Parathyroid adenoma (tissue), 2 donors: Measurements from ENCODE around the gene RBM42.

ENCODE experiments used
- H2AFZ ChIP-seq: fragments of 300-600 bp; sonication (generic); one replicate; pipeline ENCODE4 v1.7.0; 2017; ENCODE audit warnings: antibody characterized with exemption, mild to moderate bottlenecking
- H3K27ac ChIP-seq: fragments of 300-600 bp; sonication (generic); one replicate; pipeline ENCODE4 v1.7.0; 2017
- H3K27me3 ChIP-seq: fragments of 300-600 bp; sonication (generic); one replicate; pipeline ENCODE4 v1.7.0; 2017; ENCODE audit warnings: low read length; ENCODE audit not compliant: control insufficient read depth, insufficient read depth
- H3K36me3 ChIP-seq: fragments of 300-600 bp; sonication (generic); one replicate; pipeline ENCODE4 v1.7.0; 2017; ENCODE audit warnings: low read length; ENCODE audit not compliant: control insufficient read depth, insufficient read depth
- H3K4me1 ChIP-seq: fragments of 300-600 bp; sonication (generic); one replicate; pipeline ENCODE4 v1.7.0; 2017; ENCODE audit warnings: control low read depth
- H3K4me2 ChIP-seq: fragments of 300-600 bp; sonication (generic); one replicate; pipeline ENCODE4 v1.7.0; 2017; ENCODE audit warnings: low read length
- H3K4me3 ChIP-seq: fragments of 300-600 bp; sonication (generic); one replicate; pipeline ENCODE4 v1.7.0; 2017; ENCODE audit warnings: low read depth, low read length
- H3K79me2 ChIP-seq: fragments of 300-600 bp; sonication (generic); one replicate; pipeline ENCODE4 v1.7.0; 2017; ENCODE audit warnings: control low read depth
- H3K9ac ChIP-seq: fragments of 300-600 bp; sonication (generic); one replicate; pipeline ENCODE4 v1.7.0; 2017; ENCODE audit warnings: mild to moderate bottlenecking
- H3K9me3 ChIP-seq: fragments of 300-600 bp; sonication (generic); one replicate; pipeline ENCODE4 v1.7.0; 2017; ENCODE audit warnings: low read length; ENCODE audit not compliant: control insufficient read depth
- TF ChIP-seq, protein P1 (sequence below): fragments of 300-600 bp; sonication (generic); IDR thresholded peaks from one replicate; pipeline ENCODE4 v1.7.0; 2017; ENCODE audit warnings: antibody characterized with exemption, mild to moderate bottlenecking
- donor health status: primary hyperparathyroidism.

The RBM42 gene

DNA sequence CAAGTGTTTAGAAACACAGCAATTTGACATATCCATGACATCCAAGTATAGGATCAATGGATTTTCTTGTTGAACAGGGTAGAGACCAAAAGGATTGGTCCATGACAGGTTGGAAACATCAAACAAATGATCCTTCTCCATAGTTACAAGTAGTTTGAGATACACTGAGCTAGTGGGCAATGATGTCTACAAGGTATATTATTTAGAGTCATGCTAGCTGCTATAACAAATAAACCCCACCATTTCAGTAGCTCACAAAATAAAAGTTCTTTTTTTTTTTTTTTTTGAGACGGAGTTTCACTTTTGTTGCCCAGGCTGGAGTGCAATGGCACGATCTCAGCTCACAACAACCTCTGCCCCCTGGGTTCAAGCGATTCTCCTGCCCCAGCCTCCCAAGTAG is 21.2 kb upstream of the RBM42 start:
- Histone ChIP-seq H2AFZ (no peak overlapping the region), H3K27ac (no peak overlapping the region), H3K4me1 (no peaks in the 10 kb centered on the region), H3K27me3 (no peaks in the 10 kb centered on the region), H3K4me3 (no peak overlapping the region), H3K79me2 (no peaks in the 10 kb centered on the region), H3K9ac (no peak overlapping the region), H3K9me3 (no peaks in the 10 kb centered on the region), H3K4me2 (no peak overlapping the region), H3K36me3 (no peaks in the 10 kb centered on the region)
- TF ChIP-seq, protein P1, sequence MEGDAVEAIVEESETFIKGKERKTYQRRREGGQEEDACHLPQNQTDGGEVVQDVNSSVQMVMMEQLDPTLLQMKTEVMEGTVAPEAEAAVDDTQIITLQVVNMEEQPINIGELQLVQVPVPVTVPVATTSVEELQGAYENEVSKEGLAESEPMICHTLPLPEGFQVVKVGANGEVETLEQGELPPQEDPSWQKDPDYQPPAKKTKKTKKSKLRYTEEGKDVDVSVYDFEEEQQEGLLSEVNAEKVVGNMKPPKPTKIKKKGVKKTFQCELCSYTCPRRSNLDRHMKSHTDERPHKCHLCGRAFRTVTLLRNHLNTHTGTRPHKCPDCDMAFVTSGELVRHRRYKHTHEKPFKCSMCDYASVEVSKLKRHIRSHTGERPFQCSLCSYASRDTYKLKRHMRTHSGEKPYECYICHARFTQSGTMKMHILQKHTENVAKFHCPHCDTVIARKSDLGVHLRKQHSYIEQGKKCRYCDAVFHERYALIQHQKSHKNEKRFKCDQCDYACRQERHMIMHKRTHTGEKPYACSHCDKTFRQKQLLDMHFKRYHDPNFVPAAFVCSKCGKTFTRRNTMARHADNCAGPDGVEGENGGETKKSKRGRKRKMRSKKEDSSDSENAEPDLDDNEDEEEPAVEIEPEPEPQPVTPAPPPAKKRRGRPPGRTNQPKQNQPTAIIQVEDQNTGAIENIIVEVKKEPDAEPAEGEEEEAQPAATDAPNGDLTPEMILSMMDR, result no peak

DNA sequence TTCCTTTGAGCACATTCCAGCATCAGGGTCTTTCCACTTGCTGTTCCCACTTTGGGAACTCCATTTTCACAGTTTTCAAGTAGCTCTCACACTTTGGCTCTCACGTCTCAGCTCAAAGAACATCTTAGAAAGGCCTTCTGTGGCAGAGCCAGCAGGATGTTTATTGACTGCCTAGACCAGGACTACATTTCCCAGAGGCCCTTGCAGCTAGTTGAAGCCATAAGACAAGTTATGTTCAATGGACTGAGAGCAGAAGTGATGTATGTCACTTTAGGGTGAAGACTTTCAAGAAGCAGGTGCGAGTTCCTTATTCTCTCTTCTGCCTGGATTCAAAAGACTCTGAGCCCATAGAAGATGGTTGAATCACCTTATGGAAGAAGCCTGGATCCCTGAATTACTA is 20.6 kb upstream of the RBM42 start:
- H3K4me3 ChIP-seq, result no peak overlapping the region
- H3K79me2 ChIP-seq, result no peaks in the 10 kb centered on the region
- no peaks in the 10 kb centered on the region for H3K4me1 ChIP-seq
- H3K27ac ChIP-seq, result no peak overlapping the region
- H3K9me3 ChIP-seq, result no peaks in the 10 kb centered on the region
- H2AFZ ChIP-seq, result no peak overlapping the region
- H3K4me2 ChIP-seq, result no peak overlapping the region
- no peak overlapping the region for H3K9ac ChIP-seq
- H3K27me3 ChIP-seq, result no peaks in the 10 kb centered on the region
- TF ChIP-seq, protein P1, result no peak
- no peaks in the 10 kb centered on the region for H3K36me3 ChIP-seq

DNA sequence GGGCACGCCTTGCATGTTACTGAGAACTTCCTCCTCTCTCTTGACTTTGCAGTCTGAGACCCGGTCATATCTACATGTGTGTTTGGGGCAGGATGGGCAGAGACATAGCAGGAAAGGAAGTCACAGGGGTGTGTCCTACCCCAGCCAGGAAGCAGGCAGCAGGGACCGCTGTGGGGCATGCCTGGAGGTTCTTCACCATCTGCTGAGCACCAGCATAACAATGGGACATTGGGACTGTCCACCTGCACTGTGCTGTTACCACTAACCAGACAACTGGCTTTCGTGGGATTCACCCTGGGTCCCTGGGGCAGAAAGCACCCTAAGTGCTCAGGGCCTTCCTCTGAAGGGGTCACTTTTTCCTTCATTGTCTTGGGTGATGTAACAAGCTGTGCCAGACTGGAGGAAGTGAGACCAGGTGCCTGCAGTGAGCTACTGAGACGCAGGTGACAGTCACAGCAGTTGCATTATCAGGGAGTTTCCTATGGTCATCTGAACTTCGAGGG is 18.9 kb upstream of the RBM42 start:
- TF ChIP-seq, protein P1, result no peak
- H2AFZ ChIP-seq, result no peak overlapping the region
- H3K9me3 ChIP-seq, result no peaks in the 10 kb centered on the region
- H3K9ac ChIP-seq, result no peak overlapping the region
- H3K36me3 ChIP-seq, result no peaks in the 10 kb centered on the region
- no peaks in the 10 kb centered on the region for H3K27me3 ChIP-seq
- no peak overlapping the region for H3K4me2 ChIP-seq
- no peak overlapping the region for H3K27ac ChIP-seq
- H3K79me2 ChIP-seq, result no peaks in the 10 kb centered on the region
- no peaks in the 10 kb centered on the region for H3K4me1 ChIP-seq
- H3K4me3 ChIP-seq, result no peak overlapping the region

DNA sequence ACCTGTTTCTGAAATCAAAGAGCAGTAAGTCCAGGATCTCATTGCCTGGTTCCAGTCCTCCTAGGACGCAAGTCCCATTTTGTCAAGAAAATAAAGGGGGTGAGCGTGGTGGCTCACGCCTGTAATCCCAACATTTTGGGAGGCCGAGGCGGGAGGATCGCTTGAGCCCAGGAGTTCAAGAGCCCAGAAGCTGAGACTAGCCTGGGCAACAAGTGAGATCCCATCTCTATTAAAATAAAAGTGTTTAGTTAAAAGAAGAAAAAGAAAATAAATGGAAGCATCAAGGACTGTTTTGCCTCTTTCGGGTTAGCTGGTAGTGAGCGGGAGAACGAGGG is 16.6 kb upstream of the RBM42 start:
- no peaks in the 10 kb centered on the region for H3K79me2 ChIP-seq
- H3K4me2 ChIP-seq, result peak overlapping the region; percentile 96
- no peaks in the 10 kb centered on the region for H3K36me3 ChIP-seq
- H3K9ac ChIP-seq, result no peak overlapping the region
- TF ChIP-seq, protein P1, result no peak
- H3K9me3 ChIP-seq, result no peaks in the 10 kb centered on the region
- peak overlapping the region; percentile 79 for H2AFZ ChIP-seq
- no peaks in the 10 kb centered on the region for H3K27me3 ChIP-seq
- H3K4me1 ChIP-seq, result no peaks in the 10 kb centered on the region
- peak overlapping the region; percentile 68 for H3K4me3 ChIP-seq
- H3K27ac ChIP-seq, result no peak overlapping the region

DNA sequence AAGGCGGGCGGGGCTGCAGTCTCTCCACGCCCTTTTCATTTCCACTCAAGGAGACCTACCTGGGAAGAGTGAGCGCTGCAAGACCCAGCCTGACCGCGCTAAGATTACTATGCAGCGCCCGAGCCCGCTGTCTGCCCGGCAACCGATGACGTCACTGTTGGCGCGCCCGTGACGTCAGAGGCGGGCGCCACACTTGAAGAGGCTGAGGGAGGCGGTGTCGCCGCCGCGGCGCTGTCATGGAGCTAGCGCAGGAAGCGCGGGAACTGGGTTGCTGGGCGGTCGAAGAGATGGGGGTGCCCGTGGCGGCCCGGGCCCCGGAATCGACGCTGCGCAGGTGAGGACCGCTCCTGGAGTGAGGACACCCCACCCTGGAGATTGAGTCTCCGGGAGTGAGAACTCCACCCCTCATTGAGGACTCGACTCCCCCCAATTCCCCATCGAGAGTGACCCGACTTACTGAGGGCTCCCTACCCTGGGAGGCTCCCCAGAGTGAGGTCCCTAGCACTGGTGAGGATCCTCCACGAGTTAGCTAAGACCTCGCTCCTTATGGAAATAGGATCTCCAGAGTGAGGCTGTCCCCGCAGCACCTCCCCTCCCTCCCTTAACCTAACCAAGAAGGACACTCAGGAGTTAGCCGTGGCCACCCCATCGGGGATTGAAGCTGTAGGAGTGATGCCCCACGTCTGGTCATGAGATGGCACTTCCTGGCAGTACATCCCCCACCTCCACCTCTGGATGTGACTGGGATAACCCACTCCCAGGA is 16.1 kb upstream of the RBM42 start, which contains the start of gene HAUS5:
Gene HAUS5 (plus strand): TSS at position 177 of the 763 bp plus-strand sequence. CDS start 60 bp downstream, at position 237.
- H3K27ac ChIP-seq, result peak within 1 kb of the TSS; percentile 36
- no peaks in the 10 kb centered on the region for H3K79me2 ChIP-seq
- H3K9ac ChIP-seq, result no peak within 1 kb of the TSS
- peak within 1 kb of the TSS; percentile 68 for H3K4me3 ChIP-seq
- TF ChIP-seq, protein P1, result no peak
- no peaks in the 10 kb centered on the region for H3K36me3 ChIP-seq
- no peaks in the 10 kb centered on the region for H3K9me3 ChIP-seq
- peak within 1 kb of the TSS; percentile 96 for H3K4me2 ChIP-seq
- H2AFZ ChIP-seq, result peak within 1 kb of the TSS; percentile 79
- no peaks in the 10 kb centered on the region for H3K4me1 ChIP-seq
- H3K27me3 ChIP-seq, result no peaks in the 10 kb centered on the region
